ENCODE data around the gene DNAJC25.
"Not testable (repeated sequence)": the region's sequence is repeated elsewhere in the genome, so short reads cannot be mapped to it uniquely, and the experiment has no call there.

Gene DNAJC25

DNA sequence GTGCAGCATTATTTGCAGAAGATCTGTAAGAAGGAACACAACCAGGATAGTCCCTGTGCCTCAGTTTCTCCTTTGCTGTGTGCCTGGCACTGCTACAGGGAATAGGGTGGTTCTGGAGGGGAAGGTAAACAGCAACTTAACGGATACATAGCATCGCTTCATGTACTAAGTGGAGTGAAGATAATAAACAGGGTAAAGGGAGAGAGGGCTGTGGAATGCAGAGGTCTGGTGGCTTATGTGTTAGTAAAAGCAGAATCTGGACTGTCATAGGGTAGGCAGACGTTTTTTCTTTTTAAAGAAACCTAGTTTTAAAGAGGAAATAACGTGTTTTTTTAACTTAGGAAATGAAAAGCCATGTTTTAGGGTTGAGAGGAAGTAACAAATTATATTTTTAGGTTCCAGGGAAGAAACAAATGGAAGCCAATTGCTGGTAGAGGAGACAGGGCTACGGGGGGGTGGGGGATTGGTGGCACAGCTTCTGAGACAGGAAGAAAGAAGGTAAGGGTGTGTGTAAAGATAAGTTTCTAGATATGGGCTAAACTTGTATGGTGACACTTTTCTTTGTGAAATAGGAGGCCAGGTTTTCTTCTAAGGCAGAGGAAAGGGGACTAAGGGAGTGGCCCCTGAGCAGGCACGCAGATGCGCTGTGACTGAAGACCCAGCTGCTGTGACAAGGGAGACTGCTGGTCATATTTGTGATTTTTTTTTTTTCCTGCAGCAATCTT is 31.6 kb downstream of the DNAJC25 start:
- H3K27me3 ChIP-seq (ENCODE audit: control insufficient read depth in 2 of 2, insufficient read depth in 2 of 2, low read length in 2 of 2): no peaks in the 10 kb centered on the region
- no peaks in the 10 kb centered on the region for H3K36me3 ChIP-seq (ENCODE audit: control insufficient read depth in 2 of 2, insufficient read depth in 2 of 2, low read length in 2 of 2)
- peak overlapping the region in 1 of 2 donors; percentile 45 for H3K27ac ChIP-seq (ENCODE audit: low read depth in 2 of 2, low read length in 2 of 2)
- no peaks in the 10 kb centered on the region for H3K9me3 ChIP-seq (ENCODE audit: control insufficient read depth in 2 of 2, low read length in 2 of 2)
- H3K4me1 ChIP-seq (ENCODE audit: control insufficient read depth in 2 of 2, insufficient read depth in 2 of 2, low read length in 2 of 2): peaks cover 8 to 10% of the 10 kb centered on the region in 2 donors
- peak overlapping the region; percentile 79 to 85 for H3K4me3 ChIP-seq (ENCODE audit: low read length in 2 of 2)
- H3K9ac ChIP-seq (ENCODE audit: low read depth in 1 of 2, low read length in 2 of 2): peak overlapping the region; percentile 38 to 73

DNA sequence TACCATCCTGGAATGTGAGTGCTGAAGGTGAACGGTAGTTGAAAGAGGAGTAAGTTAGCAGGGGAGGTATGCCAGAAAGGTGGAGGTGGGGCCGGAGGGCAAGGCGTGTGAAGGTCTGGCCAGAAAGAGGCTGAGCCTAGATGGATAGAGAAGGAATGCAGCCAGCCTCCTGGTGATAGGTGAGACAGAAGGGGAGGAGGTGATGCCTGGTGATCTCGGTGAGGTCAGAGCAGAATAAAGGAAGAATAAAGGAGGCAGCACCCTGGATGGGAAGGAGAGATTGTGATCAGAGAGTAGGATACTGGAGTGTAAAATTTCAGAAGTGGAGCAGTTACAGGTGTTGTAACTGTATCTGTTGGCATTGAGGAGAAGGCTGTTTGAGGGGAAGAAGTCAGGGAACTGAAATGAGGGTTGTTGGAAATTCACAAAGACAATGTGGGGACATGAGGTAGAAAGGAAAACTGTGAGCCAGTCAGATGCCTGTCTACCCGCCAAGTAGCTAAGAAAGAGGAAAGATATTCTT is 32.2 kb downstream of the DNAJC25 start:
- H3K9me3 ChIP-seq (ENCODE audit: control insufficient read depth in 2 of 2, low read length in 2 of 2): no peaks in the 10 kb centered on the region
- no peak overlapping the region for H3K27ac ChIP-seq (ENCODE audit: low read depth in 2 of 2, low read length in 2 of 2)

DNA sequence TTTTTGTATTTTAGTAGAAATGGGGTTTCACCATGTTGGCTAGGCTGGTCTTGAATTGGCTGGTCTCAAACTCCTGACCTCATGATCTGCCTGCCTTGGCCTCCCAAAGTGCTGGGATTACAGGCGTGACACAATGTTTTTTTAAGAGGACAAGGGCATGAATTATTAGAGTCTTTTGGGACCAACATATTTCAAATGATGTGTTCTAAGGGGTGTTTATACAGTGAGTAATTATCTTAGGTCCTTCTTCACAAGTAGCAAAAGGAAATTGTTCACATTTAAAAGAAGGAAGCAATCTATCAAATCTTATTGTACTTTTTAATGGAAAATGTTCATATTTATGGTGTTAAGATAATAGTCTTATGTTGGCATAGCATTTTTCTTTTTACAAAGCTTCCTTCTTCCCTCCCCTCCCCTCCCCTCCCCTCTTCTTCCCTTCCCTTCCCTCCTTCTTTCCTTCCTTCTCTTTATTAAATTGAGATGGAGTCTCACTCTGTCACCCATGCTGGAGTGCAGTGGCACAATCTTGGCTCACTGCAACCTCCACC is 37.0 kb downstream of the DNAJC25 start:
- no peaks in the 10 kb centered on the region for H3K27me3 ChIP-seq (ENCODE audit: control insufficient read depth in 2 of 2, insufficient read depth in 2 of 2, low read length in 2 of 2)
- H3K9ac ChIP-seq (ENCODE audit: low read depth in 1 of 2, low read length in 2 of 2): no peak overlapping the region
- no peak overlapping the region for H3K27ac ChIP-seq (ENCODE audit: low read depth in 2 of 2, low read length in 2 of 2)
- H3K4me1 ChIP-seq (ENCODE audit: control insufficient read depth in 2 of 2, insufficient read depth in 2 of 2, low read length in 2 of 2): peaks cover 0 to 4% of the 10 kb centered on the region in 2 donors
- H3K36me3 ChIP-seq (ENCODE audit: control insufficient read depth in 2 of 2, insufficient read depth in 2 of 2, low read length in 2 of 2): peaks cover 0 to 2% of the 10 kb centered on the region in 2 donors
- H3K4me3 ChIP-seq (ENCODE audit: low read length in 2 of 2): no peak overlapping the region
- H3K9me3 ChIP-seq (ENCODE audit: control insufficient read depth in 2 of 2, low read length in 2 of 2): no peaks in the 10 kb centered on the region

More for the DNA sequence above, 32.2 kb downstream of the DNAJC25 start:
- Histone ChIP-seq H3K27me3 (ENCODE audit: control insufficient read depth in 2 of 2, insufficient read depth in 2 of 2, low read length in 2 of 2) (no peaks in the 10 kb centered on the region), H3K36me3 (ENCODE audit: control insufficient read depth in 2 of 2, insufficient read depth in 2 of 2, low read length in 2 of 2) (peaks cover 0 to 2% of the 10 kb centered on the region in 2 donors), H3K9ac (ENCODE audit: low read depth in 1 of 2, low read length in 2 of 2) (no peak overlapping the region), H3K4me1 (ENCODE audit: control insufficient read depth in 2 of 2, insufficient read depth in 2 of 2, low read length in 2 of 2) (peaks cover 8 to 9% of the 10 kb centered on the region in 2 donors), H3K4me3 (ENCODE audit: low read length in 2 of 2) (no peak overlapping the region)

DNA sequence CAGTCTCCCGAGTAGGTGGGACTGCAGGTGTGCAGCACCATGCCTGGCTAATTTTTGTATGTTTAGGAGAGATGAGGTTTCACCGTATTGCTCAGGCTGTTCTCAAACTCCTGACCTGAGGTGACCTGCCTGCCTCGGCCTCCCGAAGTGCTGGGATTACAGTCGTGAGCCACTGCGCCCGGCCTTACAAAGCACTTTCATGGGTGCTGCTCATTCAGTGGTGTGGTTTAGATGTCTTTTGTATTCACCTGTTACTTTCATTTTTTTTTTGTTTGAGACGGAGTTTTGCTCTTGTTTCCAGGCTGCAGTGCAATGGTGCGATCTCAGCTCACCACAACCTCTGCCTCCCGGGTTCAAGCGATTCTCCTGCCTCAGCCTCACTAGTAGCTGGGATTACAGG is 37.5 kb downstream of the DNAJC25 start:
- H3K27me3 ChIP-seq (ENCODE audit: control insufficient read depth in 2 of 2, insufficient read depth in 2 of 2, low read length in 2 of 2); H3K9me3 ChIP-seq (ENCODE audit: control insufficient read depth in 2 of 2, low read length in 2 of 2); H3K4me3 ChIP-seq (ENCODE audit: low read length in 2 of 2); H3K9ac ChIP-seq (ENCODE audit: low read depth in 1 of 2, low read length in 2 of 2); H3K27ac ChIP-seq (ENCODE audit: low read depth in 2 of 2, low read length in 2 of 2); H3K4me1 ChIP-seq (ENCODE audit: control insufficient read depth in 2 of 2, insufficient read depth in 2 of 2, low read length in 2 of 2); H3K36me3 ChIP-seq (ENCODE audit: control insufficient read depth in 2 of 2, insufficient read depth in 2 of 2, low read length in 2 of 2): not testable (repeated sequence)

DNA sequence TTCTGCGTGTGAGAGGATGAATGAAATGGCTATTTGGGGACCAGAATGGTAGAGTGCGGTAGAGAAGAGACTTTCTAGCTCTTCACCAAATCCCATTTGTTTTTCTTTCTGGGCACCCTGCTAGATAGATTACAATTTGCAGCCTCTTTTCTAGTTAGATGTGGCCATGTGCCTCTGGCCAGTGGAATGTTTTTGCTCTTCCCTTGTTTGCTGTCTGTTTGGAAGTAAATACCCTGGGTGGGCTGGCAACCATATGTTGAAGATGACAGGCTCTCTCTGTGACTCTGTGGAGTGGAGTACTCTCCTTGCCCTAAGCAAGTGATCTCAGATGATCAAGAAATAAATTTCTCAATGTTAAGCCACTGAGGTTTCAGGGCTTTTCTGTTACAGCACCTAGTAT is 43.2 kb downstream of the DNAJC25 start:
- Histone ChIP-seq H3K4me3 (ENCODE audit: low read length in 2 of 2) (no peak overlapping the region), H3K27me3 (ENCODE audit: control insufficient read depth in 2 of 2, insufficient read depth in 2 of 2, low read length in 2 of 2) (no peaks in the 10 kb centered on the region), H3K4me1 (ENCODE audit: control insufficient read depth in 2 of 2, insufficient read depth in 2 of 2, low read length in 2 of 2) (no peaks in the 10 kb centered on the region), H3K36me3 (ENCODE audit: control insufficient read depth in 2 of 2, insufficient read depth in 2 of 2, low read length in 2 of 2) (no peaks in the 10 kb centered on the region), H3K9me3 (ENCODE audit: control insufficient read depth in 2 of 2, low read length in 2 of 2) (no peaks in the 10 kb centered on the region), H3K27ac (ENCODE audit: low read depth in 2 of 2, low read length in 2 of 2) (no peak overlapping the region), H3K9ac (ENCODE audit: low read depth in 1 of 2, low read length in 2 of 2) (no peak overlapping the region)

DNA sequence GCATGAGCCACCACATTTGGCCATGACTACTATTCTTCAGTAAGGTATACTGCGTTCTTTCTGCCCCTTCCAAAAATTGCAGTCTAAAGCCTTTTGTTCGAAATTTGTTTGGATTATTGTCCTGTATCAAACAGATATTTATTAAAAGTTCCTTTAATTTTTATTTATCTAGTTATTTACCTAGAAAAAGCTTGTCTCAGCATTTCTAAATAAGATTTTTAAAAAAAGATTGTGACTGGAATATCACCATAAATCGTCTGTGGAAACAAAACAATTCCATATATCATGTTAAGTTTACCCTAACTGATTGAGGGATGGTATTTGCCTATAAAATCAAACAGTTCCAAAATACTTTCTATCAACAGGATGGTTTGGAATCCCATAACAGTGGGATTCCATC is 45.0 kb downstream of the DNAJC25 start:
- no peak overlapping the region for H3K27ac ChIP-seq (ENCODE audit: low read depth in 2 of 2, low read length in 2 of 2)
- no peaks in the 10 kb centered on the region for H3K4me1 ChIP-seq (ENCODE audit: control insufficient read depth in 2 of 2, insufficient read depth in 2 of 2, low read length in 2 of 2)
- H3K9me3 ChIP-seq (ENCODE audit: control insufficient read depth in 2 of 2, low read length in 2 of 2): no peaks in the 10 kb centered on the region
- no peaks in the 10 kb centered on the region for H3K36me3 ChIP-seq (ENCODE audit: control insufficient read depth in 2 of 2, insufficient read depth in 2 of 2, low read length in 2 of 2)
- no peak overlapping the region for H3K9ac ChIP-seq (ENCODE audit: low read depth in 1 of 2, low read length in 2 of 2)
- H3K27me3 ChIP-seq (ENCODE audit: control insufficient read depth in 2 of 2, insufficient read depth in 2 of 2, low read length in 2 of 2): no peaks in the 10 kb centered on the region
- no peak overlapping the region for H3K4me3 ChIP-seq (ENCODE audit: low read length in 2 of 2)

DNA sequence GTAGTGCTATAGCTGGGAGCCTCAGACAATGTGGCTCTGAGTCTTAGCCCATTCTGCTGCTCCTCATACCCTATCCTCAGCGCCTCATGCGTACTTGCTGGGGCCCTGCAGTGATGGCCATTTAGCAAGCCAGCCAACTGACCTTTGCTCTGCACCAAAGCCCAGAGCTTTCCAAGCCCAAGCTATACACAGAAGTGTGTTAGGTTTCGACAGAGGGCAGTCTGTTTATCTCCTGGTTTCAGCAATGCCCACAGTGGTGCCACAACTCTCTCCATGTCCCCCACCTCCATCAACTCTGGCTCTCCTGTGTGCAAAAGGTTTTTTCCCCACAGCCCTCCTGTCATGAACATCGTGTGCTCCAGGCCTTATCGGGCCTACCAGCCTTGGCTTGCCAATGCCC is 47.2 kb downstream of the DNAJC25 start:
- Histone ChIP-seq H3K9me3 (ENCODE audit: control insufficient read depth in 2 of 2, low read length in 2 of 2) (no peaks in the 10 kb centered on the region), H3K9ac (ENCODE audit: low read depth in 1 of 2, low read length in 2 of 2) (no peak overlapping the region), H3K36me3 (ENCODE audit: control insufficient read depth in 2 of 2, insufficient read depth in 2 of 2, low read length in 2 of 2) (no peaks in the 10 kb centered on the region), H3K4me3 (ENCODE audit: low read length in 2 of 2) (no peak overlapping the region), H3K4me1 (ENCODE audit: control insufficient read depth in 2 of 2, insufficient read depth in 2 of 2, low read length in 2 of 2) (no peaks in the 10 kb centered on the region), H3K27ac (ENCODE audit: low read depth in 2 of 2, low read length in 2 of 2) (no peak overlapping the region), H3K27me3 (ENCODE audit: control insufficient read depth in 2 of 2, insufficient read depth in 2 of 2, low read length in 2 of 2) (no peaks in the 10 kb centered on the region)

DNA sequence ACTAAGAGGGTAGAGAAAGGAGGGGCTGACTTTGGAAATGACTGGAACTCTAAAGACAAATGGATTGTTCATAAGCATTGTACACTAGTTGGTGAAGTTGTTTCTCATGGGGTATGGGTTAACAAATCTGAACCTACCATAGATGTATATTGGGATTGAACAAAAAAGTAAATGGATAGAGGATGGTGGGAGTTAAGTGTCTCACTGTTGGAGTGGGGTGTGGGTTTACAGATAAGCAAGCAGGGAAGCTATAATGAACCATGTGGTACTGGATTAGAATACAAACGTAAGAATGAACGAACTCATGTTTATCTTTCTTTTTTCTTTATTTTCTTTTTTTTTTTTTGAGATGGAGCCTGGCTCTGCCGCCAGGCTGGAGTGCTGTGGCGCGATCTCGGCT is 48.1 kb downstream of the DNAJC25 start:
- no peak overlapping the region for H3K27ac ChIP-seq (ENCODE audit: low read depth in 2 of 2, low read length in 2 of 2)
- H3K4me1 ChIP-seq (ENCODE audit: control insufficient read depth in 2 of 2, insufficient read depth in 2 of 2, low read length in 2 of 2): no peaks in the 10 kb centered on the region
- no peaks in the 10 kb centered on the region for H3K36me3 ChIP-seq (ENCODE audit: control insufficient read depth in 2 of 2, insufficient read depth in 2 of 2, low read length in 2 of 2)
- no peaks in the 10 kb centered on the region for H3K27me3 ChIP-seq (ENCODE audit: control insufficient read depth in 2 of 2, insufficient read depth in 2 of 2, low read length in 2 of 2)
- no peaks in the 10 kb centered on the region for H3K9me3 ChIP-seq (ENCODE audit: control insufficient read depth in 2 of 2, low read length in 2 of 2)
- no peak overlapping the region for H3K9ac ChIP-seq (ENCODE audit: low read depth in 1 of 2, low read length in 2 of 2)
- H3K4me3 ChIP-seq (ENCODE audit: low read length in 2 of 2): no peak overlapping the region

DNA sequence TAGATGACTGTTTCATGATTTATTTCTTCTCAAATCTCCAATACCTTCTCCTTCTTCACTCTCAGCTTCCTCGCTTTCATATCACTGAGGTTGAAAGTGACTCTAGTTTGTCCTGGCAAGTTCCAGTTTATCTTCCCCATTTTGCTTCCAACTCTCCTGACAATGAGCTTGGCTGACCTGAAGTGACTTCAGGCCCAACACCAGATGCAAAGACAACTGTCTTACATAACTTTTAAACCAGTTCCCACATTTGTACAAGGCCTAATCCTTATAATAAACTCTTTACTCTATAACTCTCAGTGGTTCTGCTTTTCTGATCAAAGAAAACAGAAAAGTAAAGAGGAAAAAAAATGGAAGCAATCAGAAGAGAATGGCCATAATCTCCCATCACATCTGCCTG is 52.3 kb downstream of the DNAJC25 start:
- H3K9me3 ChIP-seq (ENCODE audit: control insufficient read depth in 2 of 2, low read length in 2 of 2): no peaks in the 10 kb centered on the region
- no peaks in the 10 kb centered on the region for H3K4me1 ChIP-seq (ENCODE audit: control insufficient read depth in 2 of 2, insufficient read depth in 2 of 2, low read length in 2 of 2)
- no peak overlapping the region for H3K27ac ChIP-seq (ENCODE audit: low read depth in 2 of 2, low read length in 2 of 2)
- no peaks in the 10 kb centered on the region for H3K27me3 ChIP-seq (ENCODE audit: control insufficient read depth in 2 of 2, insufficient read depth in 2 of 2, low read length in 2 of 2)
- no peaks in the 10 kb centered on the region for H3K36me3 ChIP-seq (ENCODE audit: control insufficient read depth in 2 of 2, insufficient read depth in 2 of 2, low read length in 2 of 2)
- no peak overlapping the region for H3K4me3 ChIP-seq (ENCODE audit: low read length in 2 of 2)
- H3K9ac ChIP-seq (ENCODE audit: low read depth in 1 of 2, low read length in 2 of 2): no peak overlapping the region

DNA sequence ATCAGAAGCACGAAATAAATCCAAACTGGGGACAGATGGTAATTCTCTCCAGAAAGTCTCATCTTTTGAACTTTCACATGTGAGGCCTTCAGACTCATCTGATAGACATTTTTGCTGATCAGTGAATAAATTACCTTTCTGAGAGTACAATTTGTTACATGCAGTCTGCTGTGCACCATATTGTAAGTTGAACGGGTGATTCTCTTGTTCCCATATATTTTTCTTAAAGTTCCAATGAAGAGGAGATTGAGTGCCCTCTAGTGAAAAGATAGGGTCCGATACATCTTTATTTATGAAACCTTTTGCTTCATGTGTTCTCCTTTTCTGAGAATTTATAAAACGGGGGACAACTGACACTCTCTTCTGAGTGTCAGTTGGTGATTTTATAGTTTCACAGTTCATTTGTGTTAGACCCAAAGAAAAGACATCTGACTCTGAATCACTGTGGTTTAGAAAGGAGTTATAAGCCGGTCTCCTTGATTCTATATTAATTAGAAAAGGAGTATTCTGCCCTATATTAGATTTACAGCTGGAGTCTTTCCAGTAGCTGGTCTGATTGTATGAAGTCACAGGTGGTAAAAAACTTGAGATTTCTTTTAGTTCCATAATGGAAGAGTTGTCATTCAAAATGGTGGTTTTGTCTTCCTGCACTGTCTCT is 60.7 kb downstream of the DNAJC25 start:
- H3K36me3 ChIP-seq (ENCODE audit: control insufficient read depth in 2 of 2, insufficient read depth in 2 of 2, low read length in 2 of 2): no peaks in the 10 kb centered on the region
- no peaks in the 10 kb centered on the region for H3K4me1 ChIP-seq (ENCODE audit: control insufficient read depth in 2 of 2, insufficient read depth in 2 of 2, low read length in 2 of 2)
- H3K27me3 ChIP-seq (ENCODE audit: control insufficient read depth in 2 of 2, insufficient read depth in 2 of 2, low read length in 2 of 2): no peaks in the 10 kb centered on the region
- no peak overlapping the region for H3K27ac ChIP-seq (ENCODE audit: low read depth in 2 of 2, low read length in 2 of 2)
- H3K9me3 ChIP-seq (ENCODE audit: control insufficient read depth in 2 of 2, low read length in 2 of 2): no peaks in the 10 kb centered on the region
- H3K4me3 ChIP-seq (ENCODE audit: low read length in 2 of 2): no peak overlapping the region
- no peak overlapping the region for H3K9ac ChIP-seq (ENCODE audit: low read depth in 1 of 2, low read length in 2 of 2)

All from mucosa of rectum (tissue), 2 donors.